Measurements from ENCODE around the gene NLRP5.

DNA sequence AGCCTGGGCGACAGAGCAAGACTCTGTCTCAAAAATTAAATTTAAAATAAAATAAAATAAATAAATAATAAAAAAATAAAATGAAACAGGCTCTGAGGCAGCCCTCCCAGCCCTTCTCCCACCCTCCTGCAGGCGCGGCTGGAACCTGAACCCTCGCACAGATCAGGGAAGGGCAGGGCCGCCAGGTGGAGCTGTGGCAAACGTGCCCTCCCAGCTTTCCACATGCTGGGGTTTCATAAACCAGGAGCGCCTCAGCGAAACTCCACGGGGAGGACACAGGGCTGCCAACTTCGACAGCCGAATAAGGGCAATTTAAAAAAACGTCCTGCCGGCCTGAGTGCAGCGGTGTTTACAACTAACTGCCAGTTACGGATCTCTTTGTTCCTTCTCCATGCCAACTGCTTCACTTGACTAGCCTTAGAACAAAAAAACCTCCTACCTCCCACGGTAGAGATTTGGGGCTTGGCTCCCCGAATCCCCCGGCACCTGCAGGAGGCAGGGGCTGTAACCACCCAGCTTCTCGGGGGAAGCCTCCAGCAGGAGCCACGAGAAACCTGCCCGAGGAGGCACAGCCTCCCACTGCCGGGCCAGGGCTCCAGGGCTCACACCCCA is 118.6 kb downstream of the NLRP5 start:
- TF ChIP-seq, protein P1, sequence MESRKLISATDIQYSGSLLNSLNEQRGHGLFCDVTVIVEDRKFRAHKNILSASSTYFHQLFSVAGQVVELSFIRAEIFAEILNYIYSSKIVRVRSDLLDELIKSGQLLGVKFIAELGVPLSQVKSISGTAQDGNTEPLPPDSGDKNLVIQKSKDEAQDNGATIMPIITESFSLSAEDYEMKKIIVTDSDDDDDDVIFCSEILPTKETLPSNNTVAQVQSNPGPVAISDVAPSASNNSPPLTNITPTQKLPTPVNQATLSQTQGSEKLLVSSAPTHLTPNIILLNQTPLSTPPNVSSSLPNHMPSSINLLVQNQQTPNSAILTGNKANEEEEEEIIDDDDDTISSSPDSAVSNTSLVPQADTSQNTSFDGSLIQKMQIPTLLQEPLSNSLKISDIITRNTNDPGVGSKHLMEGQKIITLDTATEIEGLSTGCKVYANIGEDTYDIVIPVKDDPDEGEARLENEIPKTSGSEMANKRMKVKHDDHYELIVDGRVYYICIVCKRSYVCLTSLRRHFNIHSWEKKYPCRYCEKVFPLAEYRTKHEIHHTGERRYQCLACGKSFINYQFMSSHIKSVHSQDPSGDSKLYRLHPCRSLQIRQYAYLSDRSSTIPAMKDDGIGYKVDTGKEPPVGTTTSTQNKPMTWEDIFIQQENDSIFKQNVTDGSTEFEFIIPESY (IDR thresholded peaks at IDR 0.05; ENCODE audit: borderline replicate concordance, low read depth) = no peak
- TF ChIP-seq RAD21 (IDR thresholded peaks at IDR 0.05; ENCODE audit: low read length) (no peak), TCF12 (IDR thresholded peaks at IDR 0.05) (no peak), RFX5 (IDR thresholded peaks at IDR 0.05; ENCODE audit: low read length) (no peak)
- TF ChIP-seq, protein P2, sequence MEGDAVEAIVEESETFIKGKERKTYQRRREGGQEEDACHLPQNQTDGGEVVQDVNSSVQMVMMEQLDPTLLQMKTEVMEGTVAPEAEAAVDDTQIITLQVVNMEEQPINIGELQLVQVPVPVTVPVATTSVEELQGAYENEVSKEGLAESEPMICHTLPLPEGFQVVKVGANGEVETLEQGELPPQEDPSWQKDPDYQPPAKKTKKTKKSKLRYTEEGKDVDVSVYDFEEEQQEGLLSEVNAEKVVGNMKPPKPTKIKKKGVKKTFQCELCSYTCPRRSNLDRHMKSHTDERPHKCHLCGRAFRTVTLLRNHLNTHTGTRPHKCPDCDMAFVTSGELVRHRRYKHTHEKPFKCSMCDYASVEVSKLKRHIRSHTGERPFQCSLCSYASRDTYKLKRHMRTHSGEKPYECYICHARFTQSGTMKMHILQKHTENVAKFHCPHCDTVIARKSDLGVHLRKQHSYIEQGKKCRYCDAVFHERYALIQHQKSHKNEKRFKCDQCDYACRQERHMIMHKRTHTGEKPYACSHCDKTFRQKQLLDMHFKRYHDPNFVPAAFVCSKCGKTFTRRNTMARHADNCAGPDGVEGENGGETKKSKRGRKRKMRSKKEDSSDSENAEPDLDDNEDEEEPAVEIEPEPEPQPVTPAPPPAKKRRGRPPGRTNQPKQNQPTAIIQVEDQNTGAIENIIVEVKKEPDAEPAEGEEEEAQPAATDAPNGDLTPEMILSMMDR (IDR thresholded peaks at IDR 0.05) = peak; percentile 37
- TF ChIP-seq, protein P3, sequence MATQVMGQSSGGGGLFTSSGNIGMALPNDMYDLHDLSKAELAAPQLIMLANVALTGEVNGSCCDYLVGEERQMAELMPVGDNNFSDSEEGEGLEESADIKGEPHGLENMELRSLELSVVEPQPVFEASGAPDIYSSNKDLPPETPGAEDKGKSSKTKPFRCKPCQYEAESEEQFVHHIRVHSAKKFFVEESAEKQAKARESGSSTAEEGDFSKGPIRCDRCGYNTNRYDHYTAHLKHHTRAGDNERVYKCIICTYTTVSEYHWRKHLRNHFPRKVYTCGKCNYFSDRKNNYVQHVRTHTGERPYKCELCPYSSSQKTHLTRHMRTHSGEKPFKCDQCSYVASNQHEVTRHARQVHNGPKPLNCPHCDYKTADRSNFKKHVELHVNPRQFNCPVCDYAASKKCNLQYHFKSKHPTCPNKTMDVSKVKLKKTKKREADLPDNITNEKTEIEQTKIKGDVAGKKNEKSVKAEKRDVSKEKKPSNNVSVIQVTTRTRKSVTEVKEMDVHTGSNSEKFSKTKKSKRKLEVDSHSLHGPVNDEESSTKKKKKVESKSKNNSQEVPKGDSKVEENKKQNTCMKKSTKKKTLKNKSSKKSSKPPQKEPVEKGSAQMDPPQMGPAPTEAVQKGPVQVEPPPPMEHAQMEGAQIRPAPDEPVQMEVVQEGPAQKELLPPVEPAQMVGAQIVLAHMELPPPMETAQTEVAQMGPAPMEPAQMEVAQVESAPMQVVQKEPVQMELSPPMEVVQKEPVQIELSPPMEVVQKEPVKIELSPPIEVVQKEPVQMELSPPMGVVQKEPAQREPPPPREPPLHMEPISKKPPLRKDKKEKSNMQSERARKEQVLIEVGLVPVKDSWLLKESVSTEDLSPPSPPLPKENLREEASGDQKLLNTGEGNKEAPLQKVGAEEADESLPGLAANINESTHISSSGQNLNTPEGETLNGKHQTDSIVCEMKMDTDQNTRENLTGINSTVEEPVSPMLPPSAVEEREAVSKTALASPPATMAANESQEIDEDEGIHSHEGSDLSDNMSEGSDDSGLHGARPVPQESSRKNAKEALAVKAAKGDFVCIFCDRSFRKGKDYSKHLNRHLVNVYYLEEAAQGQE (IDR thresholded peaks at IDR 0.05; ENCODE audit: low read depth, low read length) = no peak
